ENCODE data around the gene BCL2L1. TPM values are rescaled to one million over a fixed set of nuclear protein-coding genes. Genes with fewer than 3 reads are reported as not detected.

Gene BCL2L1
- total and polyA plus RNA-seq, 9 donors: 27.5 to 48.2 (median 40.1) TPM

Other genes starting within 250 kb of the BCL2L1 start
- 0.62 TPM for gene DEFB124, start 247.7 kb downstream of the BCL2L1 start, total RNA-seq
- gene DEFB124, start 247.7 kb downstream of the BCL2L1 start, polyA plus RNA-seq (ENCODE audit: insufficient read depth in 1 of 8, insufficient read length in 8 of 8, low replicate concordance in 1 of 8): 1 to 10 TPM in 4 of 8 donors, under 1 TPM in 3, not detected in 1; 0.41 to 1.7 (median 1.4) TPM
- 9.6 TPM for gene REM1, start 247.6 kb downstream of the BCL2L1 start, total RNA-seq
- gene REM1, start 247.6 kb downstream of the BCL2L1 start, polyA plus RNA-seq (ENCODE audit: insufficient read depth in 1 of 8, insufficient read length in 8 of 8, low replicate concordance in 1 of 8): 1 to 10 TPM; 3.6 to 8.5 (median 5.6) TPM
- 26.4 TPM for gene HM13, start 208.4 kb downstream of the BCL2L1 start, total RNA-seq
- gene HM13, start 208.4 kb downstream of the BCL2L1 start, polyA plus RNA-seq (ENCODE audit: insufficient read depth in 1 of 8, insufficient read length in 8 of 8, low replicate concordance in 1 of 8): 100 to 1,000 TPM in 2 of 8 donors, 10 to 100 TPM in 6; 74.5 to 105 (median 78.8) TPM
- gene ID1, start 117.6 kb downstream of the BCL2L1 start, total RNA-seq: 79.2 TPM
- gene ID1, start 117.6 kb downstream of the BCL2L1 start, polyA plus RNA-seq (ENCODE audit: insufficient read depth in 1 of 8, insufficient read length in 8 of 8, low replicate concordance in 1 of 8): 10 to 100 TPM; 21.2 to 51.1 (median 36.0) TPM
- gene COX4I2, start 85.0 kb downstream of the BCL2L1 start, total RNA-seq: 11.4 TPM
- 10 to 100 TPM in 3 of 8 donors, 1 to 10 TPM in 5; 7.0 to 12.5 (median 8.5) TPM for gene COX4I2, start 85.0 kb downstream of the BCL2L1 start, polyA plus RNA-seq (ENCODE audit: insufficient read depth in 1 of 8, insufficient read length in 8 of 8, low replicate concordance in 1 of 8)
- gene TPX2, start 16.4 kb upstream of the BCL2L1 start, total RNA-seq: 21.9 TPM
- 10 to 100 TPM; 21.4 to 42.7 (median 31.3) TPM for gene TPX2, start 16.4 kb upstream of the BCL2L1 start, polyA plus RNA-seq (ENCODE audit: insufficient read depth in 1 of 8, insufficient read length in 8 of 8, low replicate concordance in 1 of 8)
- 39.5 TPM for gene MYLK2, start 96.5 kb upstream of the BCL2L1 start, total RNA-seq
- 10 to 100 TPM; 35.0 to 65.5 (median 43.4) TPM for gene MYLK2, start 96.5 kb upstream of the BCL2L1 start, polyA plus RNA-seq (ENCODE audit: insufficient read depth in 1 of 8, insufficient read length in 8 of 8, low replicate concordance in 1 of 8)
- 6.0 TPM for gene FOXS1, start 122.7 kb upstream of the BCL2L1 start, total RNA-seq
- 10 to 100 TPM in 2 of 8 donors, 1 to 10 TPM in 6; 4.5 to 11.7 (median 7.1) TPM for gene FOXS1, start 122.7 kb upstream of the BCL2L1 start, polyA plus RNA-seq (ENCODE audit: insufficient read depth in 1 of 8, insufficient read length in 8 of 8, low replicate concordance in 1 of 8)
- 1.6 TPM for gene DUSP15, start 147.7 kb upstream of the BCL2L1 start, total RNA-seq
- 1 to 10 TPM; 1.9 to 5.1 (median 2.6) TPM for gene DUSP15, start 147.7 kb upstream of the BCL2L1 start, polyA plus RNA-seq (ENCODE audit: insufficient read depth in 1 of 8, insufficient read length in 8 of 8, low replicate concordance in 1 of 8)
- gene TTLL9, start 147.8 kb upstream of the BCL2L1 start, total RNA-seq: 0.09 TPM
- gene TTLL9, start 147.8 kb upstream of the BCL2L1 start, polyA plus RNA-seq (ENCODE audit: insufficient read depth in 1 of 8, insufficient read length in 8 of 8, low replicate concordance in 1 of 8): under 1 TPM in 7 of 8 donors, not detected in 1; 0.11 to 0.35 (median 0.23) TPM
- gene PDRG1, start 229.2 kb upstream of the BCL2L1 start, total RNA-seq: 10.9 TPM
- 10 to 100 TPM; 16.1 to 18.8 (median 17.6) TPM for gene PDRG1, start 229.2 kb upstream of the BCL2L1 start, polyA plus RNA-seq (ENCODE audit: insufficient read depth in 1 of 8, insufficient read length in 8 of 8, low replicate concordance in 1 of 8)
- gene XKR7, start 245.3 kb upstream of the BCL2L1 start, total RNA-seq: 0.04 TPM
- under 1 TPM; 0.04 to 0.21 (median 0.08) TPM for gene XKR7, start 245.3 kb upstream of the BCL2L1 start, polyA plus RNA-seq (ENCODE audit: insufficient read depth in 1 of 8, insufficient read length in 8 of 8, low replicate concordance in 1 of 8)